GM18867 (cell line): ENCODE data around the gene GABRP.
"Not testable (repeated sequence)": the region's sequence is repeated elsewhere in the genome, so short reads cannot be mapped to it uniquely, and the experiment has no call there.

Experiments used
- ATAC-seq: cut with Tn5 transposase; IDR thresholded peaks from one replicate; pipeline ENCODE4 v1.9.1; 2021; ENCODE audit warnings: mild to moderate bottlenecking, moderate library complexity; ENCODE audit not compliant: unreplicated experiment

The GABRP gene

GRCh38 chr5:170755679-170756456 lies 27.7 kb upstream of the GABRP start:
- no peak for ATAC-seq

- no peak for ATAC-seq
These were observed 26.8 kb upstream of the GABRP start for GRCh38 chr5:170756691-170757090.

- peak; percentile 69 for ATAC-seq
These were observed 26.3 kb upstream of the GABRP start for GRCh38 chr5:170757182-170757601.

GRCh38 chr5:170757669-170758068 lies 25.9 kb upstream of the GABRP start:
- no peak for ATAC-seq

GRCh38 chr5:170758481-170758880 lies 25.0 kb upstream of the GABRP start:
- no peak for ATAC-seq

GRCh38 chr5:170760113-170760512 lies 23.4 kb upstream of the GABRP start:
- ATAC-seq: no peak

GRCh38 chr5:170761048-170761707 lies 22.3 kb upstream of the GABRP start:
- no peak for ATAC-seq

- ATAC-seq: no peak
These were observed 21.8 kb upstream of the GABRP start for GRCh38 chr5:170761708-170762066.

GRCh38 chr5:170762298-170762697 lies 21.2 kb upstream of the GABRP start:
- not testable (repeated sequence) for ATAC-seq

- ATAC-seq: not testable (repeated sequence)
These were observed 17.7 kb upstream of the GABRP start for GRCh38 chr5:170765868-170766267.

GRCh38 chr5:170769246-170769645 lies 14.3 kb upstream of the GABRP start:
- no peak for ATAC-seq

- ATAC-seq: no peak
These were observed 13.6 kb upstream of the GABRP start for GRCh38 chr5:170769898-170770416.

GRCh38 chr5:170771496-170771895 lies 12.0 kb upstream of the GABRP start:
- no peak for ATAC-seq

GRCh38 chr5:170773024-170773985 lies 10.2 kb upstream of the GABRP start:
- no peak for ATAC-seq

GRCh38 chr5:170774831-170775230 lies 8.7 kb upstream of the GABRP start:
- ATAC-seq: no peak

GRCh38 chr5:170781946-170782345 lies 1.6 kb upstream of the GABRP start:
- no peak for ATAC-seq

- ATAC-seq: no peak
These were observed 1.1 kb upstream of the GABRP start for GRCh38 chr5:170782438-170782837.

GRCh38 chr5:170785416-170785815 lies 1.9 kb downstream of the GABRP start:
- no peak for ATAC-seq

- no peak for ATAC-seq
These were observed 3.7 kb downstream of the GABRP start for GRCh38 chr5:170787216-170787615.

- no peak for ATAC-seq
These were observed 5.2 kb downstream of the GABRP start for GRCh38 chr5:170788626-170789304.
